SK-N-SH treated with all-trans-retinoic acid at 6 μM for 48 hours (cell line): ENCODE measurements around the gene DHX30.

Experiments
- GLIS3 ChIP-seq: fragments of 250-450 bp; sonication (Bioruptor Pico); IDR thresholded peaks from 2 replicates; pipeline ENCODE4 v1.5.0; 2020; ENCODE audit warnings: mild to moderate bottlenecking, moderate library complexity
- RARB ChIP-seq: fragments of 250-450 bp; sonication (Bioruptor Pico); IDR thresholded peaks from 2 replicates; pipeline ENCODE4 v1.8.0; 2021; ENCODE audit warnings: mild to moderate bottlenecking, moderate library complexity
- SNAI2 ChIP-seq: fragments of 250-450 bp; sonication (Bioruptor Pico); IDR thresholded peaks from 2 replicates; pipeline ENCODE4 v1.5.0; 2020; ENCODE audit warnings: mild to moderate bottlenecking, moderate library complexity
- TF ChIP-seq, protein P1 (sequence below): fragments of 250-450 bp; sonication (Bioruptor Pico); IDR thresholded peaks from 2 replicates; pipeline ENCODE4 v1.5.0; 2020; ENCODE audit warnings: mild to moderate bottlenecking, moderate library complexity
- TF ChIP-seq, protein P2 (sequence below): fragments of 250-450 bp; sonication (Bioruptor Pico); IDR thresholded peaks from 2 replicates; pipeline ENCODE4 v1.5.1; 2020; ENCODE audit warnings: low read depth, mild to moderate bottlenecking, moderate library complexity
- TF ChIP-seq, protein P3 (sequence below): fragments of 250-450 bp; sonication (Bioruptor Pico); IDR thresholded peaks from 2 replicates; pipeline ENCODE4 v1.8.0; 2020; ENCODE audit warnings: mild to moderate bottlenecking, moderate library complexity, borderline replicate concordance

DNA sequence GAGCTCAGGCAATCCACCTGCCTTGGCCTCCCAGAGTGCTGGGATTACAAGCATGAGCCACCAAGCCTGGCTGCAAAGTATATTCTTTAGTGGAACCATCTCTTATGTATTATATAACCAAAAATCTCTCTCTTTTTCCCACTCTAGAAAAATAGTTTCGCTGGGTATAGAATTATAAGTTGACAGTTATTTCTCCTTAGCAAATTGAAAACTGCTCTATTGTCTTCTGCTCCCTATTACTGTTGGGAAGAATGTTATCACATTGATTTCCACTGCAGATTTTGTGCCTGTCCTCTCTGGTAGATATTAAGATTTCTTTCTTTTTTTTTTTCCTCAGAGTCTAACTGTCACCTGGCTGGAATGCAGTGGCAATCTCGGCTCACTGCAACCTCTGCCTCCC lies 10.2 kb upstream of the DHX30 start:
- TF ChIP-seq GLIS3: no peak
- TF ChIP-seq RARB (CRISPR knock-in tag): no peak
- TF ChIP-seq SNAI2 (CRISPR knock-in tag): no peak
- TF ChIP-seq, protein P1, sequence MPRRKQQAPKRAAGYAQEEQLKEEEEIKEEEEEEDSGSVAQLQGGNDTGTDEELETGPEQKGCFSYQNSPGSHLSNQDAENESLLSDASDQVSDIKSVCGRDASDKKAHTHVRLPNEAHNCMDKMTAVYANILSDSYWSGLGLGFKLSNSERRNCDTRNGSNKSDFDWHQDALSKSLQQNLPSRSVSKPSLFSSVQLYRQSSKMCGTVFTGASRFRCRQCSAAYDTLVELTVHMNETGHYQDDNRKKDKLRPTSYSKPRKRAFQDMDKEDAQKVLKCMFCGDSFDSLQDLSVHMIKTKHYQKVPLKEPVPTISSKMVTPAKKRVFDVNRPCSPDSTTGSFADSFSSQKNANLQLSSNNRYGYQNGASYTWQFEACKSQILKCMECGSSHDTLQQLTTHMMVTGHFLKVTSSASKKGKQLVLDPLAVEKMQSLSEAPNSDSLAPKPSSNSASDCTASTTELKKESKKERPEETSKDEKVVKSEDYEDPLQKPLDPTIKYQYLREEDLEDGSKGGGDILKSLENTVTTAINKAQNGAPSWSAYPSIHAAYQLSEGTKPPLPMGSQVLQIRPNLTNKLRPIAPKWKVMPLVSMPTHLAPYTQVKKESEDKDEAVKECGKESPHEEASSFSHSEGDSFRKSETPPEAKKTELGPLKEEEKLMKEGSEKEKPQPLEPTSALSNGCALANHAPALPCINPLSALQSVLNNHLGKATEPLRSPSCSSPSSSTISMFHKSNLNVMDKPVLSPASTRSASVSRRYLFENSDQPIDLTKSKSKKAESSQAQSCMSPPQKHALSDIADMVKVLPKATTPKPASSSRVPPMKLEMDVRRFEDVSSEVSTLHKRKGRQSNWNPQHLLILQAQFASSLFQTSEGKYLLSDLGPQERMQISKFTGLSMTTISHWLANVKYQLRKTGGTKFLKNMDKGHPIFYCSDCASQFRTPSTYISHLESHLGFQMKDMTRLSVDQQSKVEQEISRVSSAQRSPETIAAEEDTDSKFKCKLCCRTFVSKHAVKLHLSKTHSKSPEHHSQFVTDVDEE (CRISPR knock-in tag): no peak
- TF ChIP-seq, protein P2, sequence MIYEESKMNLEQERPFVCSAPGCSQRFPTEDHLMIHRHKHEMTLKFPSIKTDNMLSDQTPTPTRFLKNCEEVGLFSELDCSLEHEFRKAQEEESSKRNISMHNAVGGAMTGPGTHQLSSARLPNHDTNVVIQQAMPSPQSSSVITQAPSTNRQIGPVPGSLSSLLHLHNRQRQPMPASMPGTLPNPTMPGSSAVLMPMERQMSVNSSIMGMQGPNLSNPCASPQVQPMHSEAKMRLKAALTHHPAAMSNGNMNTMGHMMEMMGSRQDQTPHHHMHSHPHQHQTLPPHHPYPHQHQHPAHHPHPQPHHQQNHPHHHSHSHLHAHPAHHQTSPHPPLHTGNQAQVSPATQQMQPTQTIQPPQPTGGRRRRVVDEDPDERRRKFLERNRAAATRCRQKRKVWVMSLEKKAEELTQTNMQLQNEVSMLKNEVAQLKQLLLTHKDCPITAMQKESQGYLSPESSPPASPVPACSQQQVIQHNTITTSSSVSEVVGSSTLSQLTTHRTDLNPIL (CRISPR knock-in tag): no peak
- TF ChIP-seq, protein P3, sequence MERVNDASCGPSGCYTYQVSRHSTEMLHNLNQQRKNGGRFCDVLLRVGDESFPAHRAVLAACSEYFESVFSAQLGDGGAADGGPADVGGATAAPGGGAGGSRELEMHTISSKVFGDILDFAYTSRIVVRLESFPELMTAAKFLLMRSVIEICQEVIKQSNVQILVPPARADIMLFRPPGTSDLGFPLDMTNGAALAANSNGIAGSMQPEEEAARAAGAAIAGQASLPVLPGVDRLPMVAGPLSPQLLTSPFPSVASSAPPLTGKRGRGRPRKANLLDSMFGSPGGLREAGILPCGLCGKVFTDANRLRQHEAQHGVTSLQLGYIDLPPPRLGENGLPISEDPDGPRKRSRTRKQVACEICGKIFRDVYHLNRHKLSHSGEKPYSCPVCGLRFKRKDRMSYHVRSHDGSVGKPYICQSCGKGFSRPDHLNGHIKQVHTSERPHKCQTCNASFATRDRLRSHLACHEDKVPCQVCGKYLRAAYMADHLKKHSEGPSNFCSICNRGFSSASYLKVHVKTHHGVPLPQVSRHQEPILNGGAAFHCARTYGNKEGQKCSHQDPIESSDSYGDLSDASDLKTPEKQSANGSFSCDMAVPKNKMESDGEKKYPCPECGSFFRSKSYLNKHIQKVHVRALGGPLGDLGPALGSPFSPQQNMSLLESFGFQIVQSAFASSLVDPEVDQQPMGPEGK: no peak
